ENCODE results near the gene SLC19A2. TPM values are rescaled to one million over a fixed set of nuclear protein-coding genes. Genes with fewer than 3 reads are reported as not detected.

Gene SLC19A2
- total and polyA plus RNA-seq, 8 donors: 5.8 to 84.3 (median 16.7) TPM

DNA sequence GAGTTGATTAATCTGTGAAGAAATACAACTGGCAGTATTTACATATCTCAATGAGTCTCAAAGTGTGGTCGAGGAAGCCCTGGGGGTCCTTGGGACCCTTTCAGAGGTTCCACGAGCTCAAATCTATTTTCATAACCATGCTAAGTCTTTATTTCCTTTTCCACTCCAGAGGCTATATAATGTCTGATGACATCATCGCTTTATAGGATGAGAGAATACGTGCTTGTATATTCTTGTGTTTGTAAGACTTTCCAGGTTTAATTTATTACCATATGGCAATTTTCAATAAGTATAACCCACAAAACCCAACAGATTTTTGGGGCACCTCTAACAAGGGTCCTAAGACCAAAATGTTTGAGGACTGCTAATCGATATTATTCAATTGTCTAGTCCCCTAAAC lies 1.4 kb upstream of the SLC19A2 start:
- TF ChIP-seq POLR2AphosphoS5 (IDR thresholded peaks at IDR 0.05): no peak
- TF ChIP-seq, protein P1, sequence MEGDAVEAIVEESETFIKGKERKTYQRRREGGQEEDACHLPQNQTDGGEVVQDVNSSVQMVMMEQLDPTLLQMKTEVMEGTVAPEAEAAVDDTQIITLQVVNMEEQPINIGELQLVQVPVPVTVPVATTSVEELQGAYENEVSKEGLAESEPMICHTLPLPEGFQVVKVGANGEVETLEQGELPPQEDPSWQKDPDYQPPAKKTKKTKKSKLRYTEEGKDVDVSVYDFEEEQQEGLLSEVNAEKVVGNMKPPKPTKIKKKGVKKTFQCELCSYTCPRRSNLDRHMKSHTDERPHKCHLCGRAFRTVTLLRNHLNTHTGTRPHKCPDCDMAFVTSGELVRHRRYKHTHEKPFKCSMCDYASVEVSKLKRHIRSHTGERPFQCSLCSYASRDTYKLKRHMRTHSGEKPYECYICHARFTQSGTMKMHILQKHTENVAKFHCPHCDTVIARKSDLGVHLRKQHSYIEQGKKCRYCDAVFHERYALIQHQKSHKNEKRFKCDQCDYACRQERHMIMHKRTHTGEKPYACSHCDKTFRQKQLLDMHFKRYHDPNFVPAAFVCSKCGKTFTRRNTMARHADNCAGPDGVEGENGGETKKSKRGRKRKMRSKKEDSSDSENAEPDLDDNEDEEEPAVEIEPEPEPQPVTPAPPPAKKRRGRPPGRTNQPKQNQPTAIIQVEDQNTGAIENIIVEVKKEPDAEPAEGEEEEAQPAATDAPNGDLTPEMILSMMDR (IDR thresholded peaks at IDR 0.05): no peak
- TF ChIP-seq EP300 (IDR thresholded peaks at IDR 0.05): no peak
- TF ChIP-seq POLR2A (IDR thresholded peaks at IDR 0.05): no peak
- no peaks in the 10 kb centered on the region for H3K9me3 ChIP-seq
- H3K27ac ChIP-seq: peak overlapping the region in 4 of 5 donors; percentile 97 to 100 (median 99)
- intact Hi-C loops (cut with DNase I; ENCODE audit: low total_unique reads): no loop called here
- H3K4me1 ChIP-seq: peaks cover 9 to 50% (median 28%) of the 10 kb centered on the region in 4 donors
- 56 to 75% (median 68%) methylated on average over 5 of the region's 5 CpGs for WGBS, 5 donors
- no peaks in the 10 kb centered on the region for H3K36me3 ChIP-seq
- H3K4me3 ChIP-seq: peak overlapping the region; percentile 63 to 86 (median 74)
- peak in 1 of 2 donors; percentile 37 for DNase-seq
- H3K27me3 ChIP-seq: no peaks in the 10 kb centered on the region

DNA sequence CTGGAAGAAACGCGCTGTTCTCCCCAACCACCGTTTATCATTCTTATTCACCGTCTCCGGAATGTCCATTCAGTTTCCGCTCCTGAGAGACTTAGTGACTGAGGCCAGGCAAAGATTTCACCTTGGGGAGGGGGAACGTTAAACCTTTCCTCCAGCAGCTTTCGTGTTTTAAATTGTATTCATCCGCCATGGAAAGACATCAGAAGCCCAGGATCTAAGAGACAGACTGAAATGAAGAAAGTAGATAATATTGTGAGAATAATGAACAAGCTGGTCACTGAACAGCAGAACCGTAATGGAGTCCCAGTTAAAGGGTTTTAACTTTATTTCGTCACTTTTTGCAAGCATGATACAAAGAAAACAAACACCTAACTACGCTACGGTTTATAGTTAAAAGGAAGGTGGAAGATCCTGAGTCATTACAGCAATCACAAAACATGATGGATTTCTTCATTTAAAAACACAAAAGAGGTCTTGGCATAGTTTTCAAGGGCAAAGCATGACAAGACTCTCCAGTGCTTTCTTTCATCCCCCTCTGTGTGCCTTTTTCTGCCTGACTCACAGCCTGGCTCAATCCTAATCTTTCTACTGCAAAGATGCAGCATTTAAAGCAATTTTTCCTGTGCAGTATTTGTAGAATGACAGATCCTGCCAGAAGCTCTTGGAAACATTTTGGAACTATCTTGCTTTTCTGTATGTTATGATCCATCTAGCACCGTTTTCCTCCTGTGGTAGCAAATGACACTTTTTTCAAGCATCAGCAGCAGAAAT lies 722 bp upstream of the SLC19A2 start:
- H3K4me3 ChIP-seq: peak overlapping the region; percentile 63 to 86 (median 74)
- H3K36me3 ChIP-seq: no peaks in the 10 kb centered on the region
- peak overlapping the region; percentile 87 to 100 (median 98) for H3K27ac ChIP-seq
- TF ChIP-seq, protein P1 (IDR thresholded peaks at IDR 0.05): no peak
- TF ChIP-seq POLR2AphosphoS5 (IDR thresholded peaks at IDR 0.05) (no peak), POLR2A (IDR thresholded peaks at IDR 0.05) (no peak), EP300 (IDR thresholded peaks at IDR 0.05) (peak; percentile 21)
- WGBS, 5 donors: 2 to 4% (median 3%) methylated on average over 14 of the region's 14 CpGs
- peak in 1 of 2 donors; percentile 54 for DNase-seq
- peaks cover 12 to 55% (median 31%) of the 10 kb centered on the region in 4 donors for H3K4me1 ChIP-seq
- intact Hi-C loops (cut with DNase I; ENCODE audit: low total_unique reads): no loop called here
- H3K27me3 ChIP-seq: no peaks in the 10 kb centered on the region
- H3K9me3 ChIP-seq: no peaks in the 10 kb centered on the region

DNA sequence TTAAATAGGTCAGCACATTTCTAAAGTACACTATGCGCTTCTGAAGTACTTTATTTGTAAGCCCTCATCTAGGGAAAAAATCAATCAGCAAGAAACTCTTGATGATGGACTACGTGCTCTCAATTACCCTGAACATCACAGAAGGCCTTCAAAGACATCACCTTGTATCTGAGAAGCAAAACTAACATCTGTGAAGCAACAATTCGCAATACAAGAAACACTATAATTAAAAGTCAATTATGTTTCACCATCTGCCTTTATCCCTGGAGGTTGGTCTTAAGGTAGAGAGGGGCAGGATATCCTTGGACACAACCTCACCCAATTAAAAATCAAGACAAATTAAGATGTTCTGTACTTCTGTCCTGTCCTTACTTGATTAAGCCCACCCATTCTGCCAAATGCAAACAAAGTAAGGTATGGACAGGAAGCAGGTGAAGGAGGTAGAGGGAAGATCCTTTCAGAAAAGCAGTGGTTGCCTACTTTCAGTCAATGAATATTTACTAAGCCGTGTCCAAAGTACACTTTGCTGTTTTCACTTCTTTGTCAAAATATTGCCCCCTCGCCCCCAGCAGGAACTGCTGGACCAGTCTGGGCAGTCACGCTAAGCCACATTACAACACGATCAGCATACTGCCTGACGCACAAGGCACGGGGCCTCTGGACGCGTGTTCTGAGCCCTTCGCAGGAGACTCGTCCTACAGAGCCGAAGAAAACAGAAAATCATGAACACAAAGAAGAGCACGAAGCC lies 887 bp downstream of the SLC19A2 start:
- H3K9me3 ChIP-seq: no peaks in the 10 kb centered on the region
- TF ChIP-seq POLR2AphosphoS5 (IDR thresholded peaks at IDR 0.05): peak; percentile 57 to 83 (median 75)
- TF ChIP-seq POLR2A (IDR thresholded peaks at IDR 0.05): no peak
- TF ChIP-seq EP300 (IDR thresholded peaks at IDR 0.05): peak; percentile 41
- 7 to 12% (median 10%) methylated on average over 15 of the region's 15 CpGs for WGBS, 5 donors
- peak overlapping the region; percentile 63 to 86 (median 74) for H3K4me3 ChIP-seq
- no peaks in the 10 kb centered on the region for H3K36me3 ChIP-seq
- peaks cover 14 to 69% (median 35%) of the 10 kb centered on the region in 4 donors for H3K4me1 ChIP-seq
- H3K27me3 ChIP-seq: no peaks in the 10 kb centered on the region
- DNase-seq: peak; percentile 63 to 87
- intact Hi-C loops (cut with DNase I; ENCODE audit: low total_unique reads): no loop called here
- peak overlapping the region; percentile 95 to 100 (median 98) for H3K27ac ChIP-seq

DNA sequence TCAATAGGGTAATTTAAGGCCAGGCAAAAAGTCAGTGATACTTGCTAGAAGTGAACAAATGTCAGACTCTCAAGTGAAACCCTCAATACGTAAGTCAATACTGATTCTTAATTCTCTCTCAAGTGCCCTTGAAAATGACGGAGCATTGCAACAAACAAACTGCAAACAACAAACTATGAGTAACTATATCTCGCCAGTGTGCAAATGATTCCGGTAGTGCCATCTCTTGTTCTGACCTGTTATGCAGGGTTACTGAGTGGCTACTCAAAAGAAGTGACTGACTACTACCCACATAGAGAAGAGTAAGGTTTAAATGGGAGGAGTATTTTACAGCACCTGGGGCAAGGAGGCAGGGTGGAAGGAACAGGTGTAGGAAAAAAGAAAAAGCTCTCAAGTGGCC lies 1.6 kb downstream of the SLC19A2 start:
- H3K4me3 ChIP-seq: peak overlapping the region; percentile 63 to 86 (median 74)
- TF ChIP-seq EP300 (IDR thresholded peaks at IDR 0.05) (no peak), POLR2A (IDR thresholded peaks at IDR 0.05) (no peak), POLR2AphosphoS5 (IDR thresholded peaks at IDR 0.05) (no peak)
- TF ChIP-seq, protein P1 (IDR thresholded peaks at IDR 0.05): no peak
- intact Hi-C loops (cut with DNase I; ENCODE audit: low total_unique reads): no loop called here
- H3K36me3 ChIP-seq: no peaks in the 10 kb centered on the region
- DNase-seq: peak in 1 of 2 donors; percentile 41
- H3K4me1 ChIP-seq: peaks cover 14 to 77% (median 39%) of the 10 kb centered on the region in 4 donors
- 22 to 54% (median 45%) methylated on average over 4 of the region's 4 CpGs for WGBS, 5 donors
- H3K9me3 ChIP-seq: no peaks in the 10 kb centered on the region
- H3K27me3 ChIP-seq: no peaks in the 10 kb centered on the region
- peak overlapping the region; percentile 81 to 100 (median 98) for H3K27ac ChIP-seq

Measured in stomach (tissue), 9 donors.